IPS-18c (cell line): Measurements from ENCODE around the gene LLCFC1.

Experiments
- H3K4me3 ChIP-seq: 2 replicates; pipeline ENCODE4 v1.7.0; 2013; ENCODE audit warnings: low read depth, mild to moderate bottlenecking, low read length, moderate library complexity; ENCODE audit not compliant: insufficient read depth
- H3K9me3 ChIP-seq: one replicate; pipeline ENCODE4 v1.6.1; 2013; ENCODE audit warnings: mild to moderate bottlenecking, low read length, moderate library complexity; ENCODE audit not compliant: control insufficient read depth, insufficient read depth

LLCFC1 gene

DNA sequence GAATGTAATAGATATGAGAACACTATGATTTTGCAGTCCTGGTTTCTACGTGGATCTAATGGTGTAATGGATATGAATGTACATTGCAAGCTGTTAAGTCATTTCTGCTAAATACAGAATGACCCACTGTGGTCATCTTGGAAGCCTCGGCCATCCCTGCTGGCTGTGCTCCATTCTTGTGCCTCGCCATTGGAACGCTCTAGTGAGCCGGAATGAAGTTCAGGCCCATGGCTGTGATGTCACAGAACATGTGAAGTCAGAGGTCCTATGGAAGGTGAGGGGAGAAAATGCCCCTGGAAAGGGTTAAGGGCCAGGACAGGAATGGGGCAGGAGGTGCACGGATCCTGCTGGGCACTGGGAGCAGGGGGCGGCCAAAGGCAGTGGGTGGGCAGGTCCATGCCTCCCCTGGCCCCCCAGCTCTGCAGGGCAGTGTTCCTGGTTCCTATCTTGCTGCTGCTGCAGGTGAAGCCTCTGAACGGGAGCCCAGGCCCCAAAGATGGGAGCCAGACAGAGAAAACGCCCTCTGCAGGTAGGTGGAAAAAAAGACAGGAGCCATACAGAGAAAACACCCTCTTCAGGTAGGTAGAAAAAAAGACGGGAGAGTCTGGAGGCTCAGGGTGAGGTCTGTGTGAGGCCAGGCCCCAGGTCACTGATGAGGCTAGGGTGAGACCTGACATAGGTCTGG, at the start of gene LLCFC1:
Gene LLCFC1 (plus strand): TSS at position 259 of the 685 bp plus-strand sequence. CDS start 138 bp downstream, at position 397.
- Histone ChIP-seq H3K9me3 (no peaks in the 10 kb centered on the region), H3K4me3 (no peak within 1 kb of the TSS)

DNA sequence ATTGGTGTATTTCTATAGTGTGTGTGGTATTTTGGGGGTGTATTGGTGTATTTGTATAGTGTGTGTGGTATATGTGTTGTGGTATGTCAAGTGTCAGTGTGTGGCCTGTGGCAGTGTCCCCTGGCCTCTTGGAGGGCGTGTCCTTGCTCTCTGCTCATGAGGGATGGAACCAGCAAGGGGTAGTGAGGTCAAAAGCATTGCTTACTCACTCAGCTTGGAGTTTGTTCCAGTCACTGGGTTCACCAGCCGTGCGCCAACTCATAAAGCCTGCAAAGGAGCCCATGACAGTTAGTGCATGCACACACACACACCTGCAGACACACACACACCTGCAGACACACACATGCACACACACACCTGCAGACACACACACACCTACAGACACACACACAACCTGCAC, 49.5 kb upstream of the LLCFC1 start:
- Histone ChIP-seq H3K9me3 (no peaks in the 10 kb centered on the region), H3K4me3 (no peak overlapping the region)

DNA sequence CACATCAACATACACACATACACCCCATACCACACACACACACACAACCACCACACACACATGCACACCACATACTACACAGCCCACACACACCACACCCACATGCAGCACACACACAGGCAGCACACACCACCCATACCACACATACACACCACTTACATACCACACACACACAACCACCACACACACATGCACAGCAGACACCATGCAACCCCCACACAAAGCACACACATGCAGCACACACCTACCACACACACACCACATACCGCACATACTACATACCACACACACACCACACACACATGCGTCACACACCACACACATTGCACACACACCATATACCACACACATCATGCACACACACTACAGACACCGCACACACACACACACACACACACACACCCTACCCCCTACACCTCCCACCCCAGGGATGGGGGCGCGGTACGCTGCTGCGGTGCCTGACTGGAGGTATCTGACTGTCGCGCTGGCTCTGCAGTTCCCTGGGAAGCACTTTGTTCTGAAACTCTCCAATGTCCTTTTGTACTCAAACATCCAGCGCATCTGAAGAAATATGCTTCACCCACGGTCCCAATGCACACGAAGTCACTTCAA, 48.3 kb upstream of the LLCFC1 start:
- no peaks in the 10 kb centered on the region for H3K9me3 ChIP-seq
- H3K4me3 ChIP-seq, result no peak overlapping the region

DNA sequence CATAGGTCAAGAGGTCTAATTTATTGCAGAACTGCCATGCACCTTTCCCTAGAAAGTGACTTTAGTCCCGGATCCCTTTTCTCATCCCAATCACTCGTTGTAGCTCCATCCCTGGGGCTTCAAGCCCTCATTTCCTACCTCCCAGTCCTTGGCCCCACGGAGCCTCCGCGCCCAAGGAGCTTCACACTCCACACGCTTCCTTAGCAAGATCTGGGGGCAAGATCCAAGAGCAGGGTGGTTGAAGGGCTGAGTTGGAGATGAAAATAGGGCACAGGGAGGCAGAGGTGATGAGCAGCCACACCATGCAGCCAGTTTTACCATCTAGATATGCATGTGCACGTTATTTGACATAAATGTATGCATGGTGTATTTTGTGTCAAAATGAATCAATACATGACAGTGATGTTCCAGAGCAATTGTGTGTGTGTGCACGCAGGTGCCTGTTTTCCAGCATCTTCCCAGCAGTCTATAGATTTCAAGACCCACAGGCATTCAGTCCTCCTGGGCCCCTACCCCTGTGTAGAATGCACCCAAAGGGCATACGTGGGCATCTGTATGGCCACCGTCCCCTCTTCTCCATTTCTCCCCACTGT, 47.7 kb upstream of the LLCFC1 start:
- H3K9me3 ChIP-seq, result no peaks in the 10 kb centered on the region
- H3K4me3 ChIP-seq, result no peak overlapping the region

DNA sequence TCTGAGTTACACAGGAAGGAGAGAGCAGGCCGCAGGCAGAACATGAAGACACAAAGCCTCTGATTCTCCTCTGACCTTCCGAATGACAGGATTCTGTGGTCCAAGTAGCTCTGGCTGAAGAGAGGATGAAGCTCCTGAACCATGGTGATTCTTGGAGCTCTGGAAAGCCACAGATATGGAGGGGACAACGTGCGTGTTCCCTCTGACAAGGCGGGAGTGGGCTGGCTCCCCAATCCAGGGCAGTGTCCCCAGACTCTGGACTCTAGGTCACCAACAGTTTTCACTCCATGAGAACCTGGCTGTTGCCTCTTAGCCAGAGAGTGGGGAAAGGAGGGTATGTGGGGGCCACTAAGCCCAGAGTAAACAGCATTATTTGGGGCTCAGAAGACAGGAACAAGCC, 46.3 kb upstream of the LLCFC1 start:
- H3K4me3 ChIP-seq, result no peak overlapping the region

DNA sequence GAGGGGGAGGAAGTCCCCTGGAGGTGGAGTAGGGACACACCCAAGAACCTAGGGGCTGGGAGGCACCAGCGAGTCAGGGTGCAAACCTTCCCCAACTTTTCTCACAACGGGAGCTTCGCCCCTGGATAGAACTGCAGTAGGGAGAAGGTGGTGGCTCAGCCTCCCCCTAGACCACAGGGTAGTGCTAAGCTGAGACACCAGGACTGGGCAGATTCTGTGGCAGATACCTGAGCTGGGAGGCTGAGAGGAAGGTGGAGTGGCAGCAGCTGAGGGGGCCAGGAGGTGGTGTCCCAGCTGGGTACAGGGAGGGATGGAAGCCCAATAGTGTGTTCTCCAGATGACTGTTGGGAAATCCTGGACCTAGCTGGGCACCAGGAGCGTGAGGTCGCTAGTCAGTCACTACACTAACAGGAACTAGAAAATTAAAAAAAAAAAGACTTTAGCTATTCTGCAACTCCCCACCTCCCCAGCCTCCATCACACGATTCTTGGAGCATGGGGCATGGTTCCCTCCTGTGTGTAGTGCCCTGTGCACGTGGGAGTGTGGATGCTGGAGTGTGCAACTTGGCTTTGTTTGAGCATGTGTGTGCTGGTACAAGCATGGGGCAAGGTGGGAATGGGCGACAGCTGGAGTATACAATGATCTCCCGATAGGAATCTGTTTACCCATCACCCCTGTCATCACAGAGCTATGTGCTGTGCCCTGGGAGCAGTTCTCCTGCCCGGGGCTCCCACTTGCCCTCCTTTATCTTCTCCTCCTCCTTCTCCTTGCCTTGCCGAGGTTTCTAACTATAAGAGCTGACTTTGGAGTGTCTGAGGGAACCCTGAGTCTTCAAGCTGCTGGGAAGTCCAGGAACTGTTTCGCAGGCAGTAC, 44.9 kb upstream of the LLCFC1 start:
- Histone ChIP-seq H3K4me3 (no peak overlapping the region), H3K9me3 (no peaks in the 10 kb centered on the region)

More for the DNA sequence above, 46.3 kb upstream of the LLCFC1 start:
- no peaks in the 10 kb centered on the region for H3K9me3 ChIP-seq

DNA sequence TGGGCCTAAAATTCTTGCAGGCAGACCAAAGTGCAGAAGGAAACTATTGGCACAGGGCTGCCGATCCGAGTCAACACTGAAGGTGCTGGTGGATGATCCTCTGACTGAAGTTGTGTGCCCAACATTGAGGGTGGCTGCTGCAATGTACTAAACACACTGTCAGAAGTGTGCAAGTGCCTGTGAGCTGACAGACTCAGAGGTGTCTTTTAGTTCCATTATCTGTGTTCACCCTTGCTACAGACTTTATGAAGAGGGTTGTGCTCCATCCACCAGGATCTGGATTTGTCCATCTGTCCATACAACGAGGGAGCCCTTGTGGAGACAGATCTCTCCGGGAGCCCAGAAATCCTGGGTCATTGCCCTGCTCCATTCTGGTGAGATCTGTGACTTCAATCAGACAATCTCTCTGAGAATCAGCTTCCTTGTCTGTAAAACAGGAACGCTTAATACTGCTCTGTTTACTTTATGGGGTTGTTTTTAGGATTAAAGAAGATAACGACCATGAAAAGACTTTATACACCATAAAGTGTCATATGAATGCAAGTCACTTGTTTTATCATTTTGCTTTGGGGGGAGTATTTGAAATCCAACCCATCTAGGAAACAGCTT, 44.2 kb upstream of the LLCFC1 start:
- Histone ChIP-seq H3K4me3 (no peak overlapping the region), H3K9me3 (no peaks in the 10 kb centered on the region)

DNA sequence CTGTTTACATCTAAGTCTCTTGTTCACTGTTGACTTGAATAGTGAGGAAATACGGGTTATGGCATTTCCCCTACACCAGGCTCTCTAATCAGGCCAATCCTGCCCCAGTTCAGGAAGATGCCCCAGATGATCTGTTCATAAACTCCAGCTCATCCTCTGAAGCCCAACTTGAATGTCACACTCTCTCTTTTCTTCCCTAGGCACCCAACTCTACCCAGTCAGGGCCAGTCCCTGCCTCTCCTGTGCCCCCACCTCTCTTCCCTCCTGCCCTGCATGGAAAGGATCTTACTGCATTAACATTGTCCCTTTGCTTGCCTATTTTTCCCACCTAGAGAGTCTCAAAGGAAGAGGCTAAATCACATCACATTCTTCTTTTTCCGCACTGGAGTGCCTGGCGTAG, 43.1 kb upstream of the LLCFC1 start:
- Histone ChIP-seq H3K4me3 (no peak overlapping the region), H3K9me3 (no peaks in the 10 kb centered on the region)

DNA sequence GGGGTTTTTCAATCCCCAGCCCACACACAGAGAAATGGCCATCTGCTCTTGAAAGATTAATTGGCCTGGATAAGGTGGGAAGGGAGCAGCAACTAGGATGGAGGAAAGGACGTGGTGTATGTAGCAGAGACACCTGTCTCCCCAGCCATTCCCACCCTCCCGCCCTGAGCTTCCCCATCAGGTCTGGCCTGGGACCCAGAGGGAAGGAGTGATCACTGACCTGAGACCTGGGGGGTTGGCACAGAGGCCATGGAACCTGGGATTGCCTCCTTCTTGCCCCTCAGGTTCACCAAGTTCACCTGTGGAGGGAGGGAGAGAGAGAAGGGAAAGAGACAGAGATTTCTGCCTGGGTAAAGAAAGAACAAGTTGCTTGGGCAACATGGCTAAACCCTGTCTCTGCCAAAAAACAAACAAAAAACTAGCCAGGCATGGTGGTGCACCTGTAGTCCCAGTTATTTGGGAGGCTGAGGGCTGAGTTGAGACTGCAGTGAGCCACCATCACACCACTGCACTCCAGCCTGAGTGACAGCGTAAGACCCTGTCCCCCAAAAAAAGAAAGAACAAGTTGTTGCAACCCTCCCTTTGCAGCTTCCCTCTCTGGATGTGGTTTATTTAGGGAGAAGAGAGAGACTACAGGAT, 42.4 kb upstream of the LLCFC1 start:
- H3K9me3 ChIP-seq, result no peaks in the 10 kb centered on the region

DNA sequence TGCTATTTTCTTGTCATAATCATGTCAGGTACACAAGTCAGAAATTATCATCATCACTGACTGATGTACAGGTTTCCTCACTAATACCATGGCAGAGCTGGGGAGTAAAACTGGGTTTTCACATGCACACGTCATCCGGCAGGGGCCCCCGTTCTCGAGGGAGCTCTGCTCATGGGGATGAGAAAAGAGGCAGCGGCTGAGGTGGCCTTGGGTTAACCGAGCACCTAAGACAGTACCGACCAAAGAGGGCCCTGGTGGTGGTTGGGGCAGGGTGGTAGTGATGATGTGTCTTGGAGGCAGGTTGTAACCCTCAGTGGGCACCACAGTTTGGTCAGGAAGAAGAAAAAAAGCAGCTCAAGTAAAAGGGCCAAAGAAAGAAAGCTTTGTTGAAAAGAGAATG, 41.6 kb upstream of the LLCFC1 start:
- H3K9me3 ChIP-seq, result no peaks in the 10 kb centered on the region
- H3K4me3 ChIP-seq, result no peak overlapping the region

More for the DNA sequence above, 42.4 kb upstream of the LLCFC1 start:
- no peak overlapping the region for H3K4me3 ChIP-seq

DNA sequence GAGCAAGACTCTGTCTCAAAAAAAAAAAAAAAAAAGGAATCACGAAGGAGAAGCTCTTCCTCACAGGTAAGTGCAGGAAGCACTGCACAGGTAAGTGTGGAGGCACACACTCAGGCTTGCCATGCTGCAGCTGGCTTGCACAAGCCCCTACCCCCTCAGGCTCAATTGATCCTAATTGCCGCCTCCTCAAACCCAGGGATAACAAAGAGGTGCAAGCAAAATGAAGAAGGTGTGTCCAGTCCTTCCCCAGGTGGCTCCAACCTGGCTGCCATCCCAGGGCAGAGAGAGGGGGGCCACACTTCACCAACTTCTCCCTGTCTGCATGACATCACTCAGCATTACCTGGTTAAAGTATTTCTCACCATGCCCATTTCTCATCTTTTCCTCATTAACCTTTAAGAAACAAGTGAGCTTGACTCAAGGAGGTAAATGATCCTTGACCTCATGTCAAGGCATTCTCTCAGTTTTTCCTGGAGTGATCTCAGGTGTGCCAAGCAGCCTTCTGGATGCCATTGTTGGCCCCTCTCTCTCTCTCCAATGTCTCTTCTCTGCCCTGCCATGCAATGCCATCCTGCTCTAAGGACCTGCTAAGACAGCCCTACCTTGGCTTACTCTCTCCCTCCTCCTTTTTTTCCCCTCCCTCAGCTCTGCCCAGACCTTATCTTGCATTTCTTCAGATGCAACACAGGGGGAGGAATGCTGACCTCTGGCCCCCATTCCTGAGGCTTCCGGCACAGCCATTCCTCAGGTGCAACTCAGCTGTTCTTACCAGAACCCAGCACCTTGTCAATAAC, 40.7 kb upstream of the LLCFC1 start:
- Histone ChIP-seq H3K9me3 (no peaks in the 10 kb centered on the region), H3K4me3 (no peak overlapping the region)

DNA sequence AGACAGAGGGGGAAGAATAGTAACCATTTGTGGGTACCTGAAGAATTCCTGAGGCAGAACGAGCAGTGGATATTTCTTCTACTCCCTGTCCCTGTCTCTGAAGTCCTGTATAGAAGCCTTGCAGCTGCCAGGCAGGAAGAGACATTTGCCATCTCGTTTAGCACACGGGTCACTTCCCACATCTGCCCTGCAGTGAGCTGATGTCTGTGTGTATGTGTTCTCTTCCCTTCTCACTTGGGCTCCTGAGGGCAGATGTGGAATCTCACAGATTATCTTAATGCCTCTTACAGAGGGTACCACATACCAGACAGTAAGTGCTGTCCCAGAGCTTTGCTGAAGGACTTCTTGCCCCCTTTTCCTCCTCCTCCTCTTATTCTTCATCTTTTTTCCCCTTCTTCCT, 39.6 kb upstream of the LLCFC1 start:
- H3K9me3 ChIP-seq, result no peaks in the 10 kb centered on the region
- H3K4me3 ChIP-seq, result no peak overlapping the region

DNA sequence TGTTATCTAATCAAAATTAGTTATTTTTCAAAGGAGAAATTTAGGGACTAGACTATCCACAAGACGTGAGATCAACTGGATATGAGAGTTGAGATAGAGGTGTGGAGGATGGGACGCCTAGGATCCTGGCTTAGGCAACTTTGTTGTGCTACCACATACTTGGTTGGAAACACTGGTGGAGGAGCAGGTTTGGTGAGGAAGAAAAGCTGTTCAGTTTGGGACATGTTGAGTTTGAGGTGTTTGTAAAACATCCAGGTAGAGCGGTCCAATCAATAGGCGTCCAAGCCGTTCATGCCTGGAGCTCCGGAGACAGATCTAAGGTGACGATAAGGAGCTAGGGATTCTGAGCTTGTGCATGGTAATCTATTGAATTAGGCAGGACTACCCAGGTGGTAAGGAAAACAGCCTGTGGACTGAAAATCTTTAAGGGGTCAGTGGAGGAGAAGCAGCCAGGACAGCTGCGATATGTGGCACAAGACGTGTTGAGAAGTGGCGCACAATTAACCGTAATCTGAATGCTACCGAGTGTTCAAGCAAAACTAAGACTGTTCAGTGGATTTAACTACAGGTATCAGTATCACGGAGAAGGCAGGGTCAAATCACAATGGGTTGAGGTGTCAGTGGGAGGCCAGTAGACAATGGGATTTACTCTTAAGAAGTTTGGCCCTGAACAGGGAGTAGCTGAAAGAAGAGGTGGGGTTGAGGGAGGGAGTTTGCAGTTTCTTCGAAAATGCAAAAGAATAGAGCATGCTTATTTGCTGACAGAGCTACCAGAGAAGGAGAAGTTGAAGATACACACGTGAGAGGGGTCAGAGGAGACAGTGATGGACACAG, 37.6 kb upstream of the LLCFC1 start:
- Histone ChIP-seq H3K4me3 (no peak overlapping the region), H3K9me3 (no peaks in the 10 kb centered on the region)

DNA sequence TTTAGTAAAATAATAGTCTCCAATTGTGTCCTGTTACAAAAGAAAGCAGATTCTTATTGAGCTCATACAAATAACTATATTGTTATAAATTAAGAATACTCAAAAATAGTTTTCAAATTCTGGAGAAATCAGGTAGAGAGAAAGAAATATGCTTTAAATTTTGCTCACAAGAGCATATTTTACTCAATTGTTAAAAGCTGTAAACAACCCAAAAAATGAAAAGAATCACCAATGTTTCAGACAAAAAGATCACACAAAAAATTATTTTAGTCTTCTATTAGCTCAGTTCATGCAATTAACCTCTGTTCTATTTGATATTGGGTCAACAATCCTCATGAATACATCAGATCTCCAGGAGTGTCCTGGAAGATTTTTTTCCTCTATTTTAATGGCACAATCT, 35.2 kb upstream of the LLCFC1 start:
- Histone ChIP-seq H3K9me3 (no peaks in the 10 kb centered on the region), H3K4me3 (no peak overlapping the region)

DNA sequence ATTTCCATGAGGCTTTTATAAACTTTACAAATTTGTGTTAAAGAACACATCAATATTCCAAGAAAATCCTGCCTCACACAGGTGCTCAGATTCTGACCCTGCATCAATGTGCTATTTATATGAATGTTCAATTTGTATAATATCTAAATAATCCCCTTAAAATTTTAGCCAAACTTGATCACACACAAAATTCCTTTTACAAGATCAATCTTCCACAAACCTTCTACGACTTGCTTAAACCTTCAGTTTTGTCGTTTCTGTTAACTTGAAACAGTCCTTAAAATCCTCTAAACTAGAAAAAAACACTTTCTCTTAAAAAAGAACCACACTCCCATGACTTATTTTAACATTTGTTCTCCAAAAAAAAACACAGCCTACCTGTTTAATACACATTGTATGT, 33.5 kb upstream of the LLCFC1 start:
- no peak overlapping the region for H3K4me3 ChIP-seq
- no peaks in the 10 kb centered on the region for H3K9me3 ChIP-seq
